AG04449 (cell line): ENCODE data around the gene HAUS8.
A peak's percentile ranks its signal among the peaks of the same experiment; 100 is the strongest.

ENCODE experiments used
- CTCF ChIA-PET: fragments of 350-600 bp; formaldehyde crosslinking; extraction: SDS; loops from one replicate; lab custom pipeline; 2021; ENCODE audit warnings: antibody characterized with exemption; lab: Yijun Ruan, JAX
- POLR2A ChIA-PET: fragments of 400-600, 350-600 bp; formaldehyde crosslinking; extraction: SDS; loops from one replicate; lab custom pipeline; 2020; ENCODE audit warnings: antibody characterized with exemption, inconsistent platforms; lab: Yijun Ruan, JAX
- DNase-seq: peaks from one replicate; pipeline ENCODE4 v3.0.0-alpha.2; 2010; ENCODE audit warnings: low read depth, low spot score
- H3K4me3 ChIP-seq: 2 replicates; pipeline ENCODE4 v1.5.1; 2011; ENCODE audit warnings: low read depth, mild to moderate bottlenecking, control low read depth, low read length
- TF ChIP-seq, protein P1 (sequence below): IDR thresholded peaks from one replicate; pipeline ENCODE4 v1.5.1; 2011; ENCODE audit warnings: mild to moderate bottlenecking, moderate library complexity, low read length, control low read depth, inconsistent platforms; ENCODE audit not compliant: insufficient read depth; ENCODE audit errors: missing control alignments

The HAUS8 gene

DNA sequence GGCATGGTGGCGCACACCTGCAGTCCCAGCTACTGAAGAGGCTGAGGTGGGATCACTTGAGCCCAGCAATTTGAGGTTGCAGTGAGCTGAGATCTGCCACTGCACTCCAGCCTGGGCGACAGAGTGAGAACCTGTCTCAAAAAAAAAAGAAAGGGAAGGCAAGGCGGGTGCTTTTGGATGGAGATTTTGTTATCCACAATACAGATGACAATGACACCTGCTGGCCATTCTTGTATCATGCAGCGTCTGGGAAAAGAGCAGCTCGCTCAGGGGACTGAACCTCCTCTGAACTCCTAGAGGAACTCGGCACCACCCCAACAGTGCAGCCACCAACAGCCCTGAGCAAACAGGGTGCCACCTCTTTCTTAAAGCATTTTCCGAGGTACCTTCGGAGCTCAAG lies 22.8 kb downstream of the HAUS8 start:
- CTCF ChIA-PET = interaction anchor here (0.7 to 9.6 kb wide), 19 partner anchors 9 to 337 kb away, joined by 3 to 147 read pairs (median 4); no protein-coding TSS in a partner anchor
- POLR2A ChIA-PET = no interaction called here
- TF ChIP-seq, protein P1, sequence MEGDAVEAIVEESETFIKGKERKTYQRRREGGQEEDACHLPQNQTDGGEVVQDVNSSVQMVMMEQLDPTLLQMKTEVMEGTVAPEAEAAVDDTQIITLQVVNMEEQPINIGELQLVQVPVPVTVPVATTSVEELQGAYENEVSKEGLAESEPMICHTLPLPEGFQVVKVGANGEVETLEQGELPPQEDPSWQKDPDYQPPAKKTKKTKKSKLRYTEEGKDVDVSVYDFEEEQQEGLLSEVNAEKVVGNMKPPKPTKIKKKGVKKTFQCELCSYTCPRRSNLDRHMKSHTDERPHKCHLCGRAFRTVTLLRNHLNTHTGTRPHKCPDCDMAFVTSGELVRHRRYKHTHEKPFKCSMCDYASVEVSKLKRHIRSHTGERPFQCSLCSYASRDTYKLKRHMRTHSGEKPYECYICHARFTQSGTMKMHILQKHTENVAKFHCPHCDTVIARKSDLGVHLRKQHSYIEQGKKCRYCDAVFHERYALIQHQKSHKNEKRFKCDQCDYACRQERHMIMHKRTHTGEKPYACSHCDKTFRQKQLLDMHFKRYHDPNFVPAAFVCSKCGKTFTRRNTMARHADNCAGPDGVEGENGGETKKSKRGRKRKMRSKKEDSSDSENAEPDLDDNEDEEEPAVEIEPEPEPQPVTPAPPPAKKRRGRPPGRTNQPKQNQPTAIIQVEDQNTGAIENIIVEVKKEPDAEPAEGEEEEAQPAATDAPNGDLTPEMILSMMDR = peak; percentile 49
- DNase-seq = no peak
- H3K4me3 ChIP-seq = no peak overlapping the region

DNA sequence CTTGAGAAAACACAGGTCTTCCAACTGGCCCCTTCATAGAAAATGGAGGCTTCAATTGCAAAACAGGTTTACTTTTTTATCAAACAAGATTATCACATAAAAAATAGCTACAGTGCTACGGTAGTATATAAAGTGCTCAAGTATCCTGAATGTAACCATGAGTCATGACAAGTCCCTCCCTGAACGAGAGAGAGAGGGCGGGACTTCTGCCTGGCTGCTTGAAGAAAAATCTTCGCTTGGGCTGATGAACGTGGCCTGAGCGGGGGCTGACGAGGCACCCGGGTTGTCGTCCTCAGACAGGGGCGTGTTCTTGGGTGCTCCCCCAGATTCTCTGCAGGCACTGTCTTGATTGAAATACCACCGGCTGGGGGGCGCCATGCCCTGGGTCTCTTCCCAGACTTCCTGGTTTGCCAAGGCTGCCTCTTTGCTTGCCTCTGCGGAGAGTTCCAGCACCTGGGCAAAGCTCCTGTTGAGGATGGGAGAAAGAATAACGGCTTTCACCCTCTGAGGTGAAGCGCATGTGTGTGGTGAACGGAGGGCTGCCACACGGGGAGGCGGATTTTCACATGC lies 25.5 kb downstream of the HAUS8 start:
- TF ChIP-seq, protein P1 = no peak
- ChIA-PET POLR2A (no interaction called here), CTCF (interaction anchor here (0.8 to 9.6 kb wide), 8 partner anchors 10 to 335 kb away, joined by 3 to 147 read pairs (median 4); no protein-coding TSS in a partner anchor)
- no peak for DNase-seq
- H3K4me3 ChIP-seq = no peak overlapping the region

DNA sequence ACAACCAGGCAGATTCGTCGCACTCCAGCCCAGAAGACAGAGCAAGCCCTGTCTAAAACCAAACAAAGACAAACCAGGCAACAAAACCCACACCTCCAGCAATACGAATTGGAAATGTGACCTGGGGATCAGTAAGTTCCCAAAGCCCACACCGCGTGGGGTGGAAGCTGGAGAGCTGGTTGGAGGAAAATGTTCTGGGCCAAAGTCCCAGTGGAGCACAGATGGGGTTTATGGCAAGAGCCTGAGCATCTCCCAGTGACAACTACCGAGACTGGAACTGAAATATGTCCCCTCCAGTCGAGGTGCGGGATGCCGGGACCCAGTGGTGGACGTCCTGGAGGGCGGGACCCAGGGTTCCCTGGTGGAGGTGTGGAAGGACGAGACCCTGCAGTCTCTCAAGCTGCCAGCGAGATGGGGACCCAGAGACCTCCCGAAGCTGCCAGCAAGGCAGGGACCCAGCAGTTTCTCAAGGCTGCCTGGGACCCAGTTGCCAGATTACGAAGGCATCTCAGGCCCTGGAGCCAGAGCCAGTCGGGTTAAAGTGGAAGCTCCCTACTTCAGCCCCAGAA lies 26.3 kb downstream of the HAUS8 start:
- ChIA-PET POLR2A (no interaction called here), CTCF (interaction anchor here (1.1 to 9.6 kb wide), 5 partner anchors 11 to 334 kb away, joined by 3 to 147 read pairs (median 4); no protein-coding TSS in a partner anchor)
- no peak for DNase-seq
- no peak overlapping the region for H3K4me3 ChIP-seq
- TF ChIP-seq, protein P1 = no peak

DNA sequence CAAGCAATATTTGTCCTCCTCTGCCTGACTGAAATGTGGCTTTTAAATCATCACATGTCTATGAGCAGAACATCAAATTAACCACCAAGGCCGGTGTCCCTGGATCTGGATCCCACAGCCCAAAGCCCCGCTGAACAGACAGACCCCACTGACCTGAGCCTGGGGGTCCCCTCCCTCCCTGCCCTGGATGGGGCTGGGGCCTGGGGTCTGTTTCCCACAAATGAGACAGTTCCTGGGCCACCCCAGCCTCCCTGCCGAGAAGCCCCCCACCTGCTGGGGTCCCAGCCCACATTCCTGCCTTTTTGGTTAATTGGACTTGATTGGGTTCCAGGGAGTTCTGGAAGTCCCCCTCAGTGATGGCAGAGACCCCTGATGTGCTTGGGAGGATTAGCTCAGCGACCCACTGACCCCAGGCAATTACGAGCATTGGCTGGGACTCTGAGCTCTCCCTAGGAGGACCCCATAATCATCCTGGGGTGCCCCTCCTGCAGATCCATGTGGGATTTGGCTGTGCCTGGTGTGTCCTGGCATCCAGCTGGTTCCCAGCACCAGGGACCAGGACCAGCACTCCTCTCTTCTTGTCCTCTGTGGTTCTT lies 29.2 kb downstream of the HAUS8 start:
- no peak overlapping the region for H3K4me3 ChIP-seq
- TF ChIP-seq, protein P1 = no peak
- ChIA-PET POLR2A (no interaction called here), CTCF (no interaction called here)
- DNase-seq = no peak

DNA sequence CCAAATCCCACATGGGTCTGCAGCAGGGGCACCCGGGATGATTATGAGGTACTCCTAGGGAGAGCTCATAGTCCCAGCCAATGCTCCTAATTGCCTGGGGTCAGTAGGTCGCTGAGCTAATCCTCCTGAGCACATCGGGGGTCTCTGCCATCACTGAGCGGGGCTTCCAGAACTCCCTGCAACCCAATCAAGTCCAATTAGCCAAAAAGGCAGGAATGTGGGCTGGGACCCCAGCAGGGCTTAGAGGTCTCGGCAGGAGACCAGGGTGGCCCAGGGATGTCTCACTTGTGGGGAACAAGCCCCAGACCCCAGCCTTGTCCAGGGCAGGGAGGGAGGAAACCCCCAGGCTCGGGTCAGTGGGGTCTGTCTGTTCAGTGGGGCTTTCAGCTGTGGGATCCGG lies 31.5 kb downstream of the HAUS8 start:
- POLR2A ChIA-PET = no interaction called here
- TF ChIP-seq, protein P1 = no peak
- no peak for DNase-seq
- H3K4me3 ChIP-seq = no peak overlapping the region
- CTCF ChIA-PET = interaction anchor here (1.4 kb wide), 1 partner anchor 9 kb away, joined by 3 read pairs; no protein-coding TSS in a partner anchor

DNA sequence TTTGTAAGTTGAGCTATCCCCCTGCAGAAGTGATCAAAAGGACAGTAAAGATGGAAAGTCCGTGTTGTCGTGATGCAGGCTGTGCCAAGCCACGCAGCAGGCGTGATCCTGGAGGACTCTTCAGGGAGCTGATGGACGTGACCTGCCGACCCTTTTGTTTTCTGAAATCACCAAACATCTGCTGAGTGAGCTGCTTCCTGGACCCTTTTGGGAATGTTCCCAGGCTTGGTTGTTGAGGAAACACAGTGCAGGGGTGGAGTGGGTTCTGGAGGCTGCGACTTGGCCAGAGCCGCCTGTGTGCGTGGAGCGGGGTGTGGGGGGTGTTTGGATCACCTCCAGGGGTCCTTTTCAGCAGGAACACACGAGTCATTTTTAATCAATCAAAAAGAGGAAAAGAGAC lies 33.3 kb downstream of the HAUS8 start:
- TF ChIP-seq, protein P1 = no peak
- DNase-seq = no peak
- no peak overlapping the region for H3K4me3 ChIP-seq
- POLR2A ChIA-PET = no interaction called here
- CTCF ChIA-PET = interaction anchor here (1.1 kb wide), 1 partner anchor 10 kb away, joined by 3 read pairs; no protein-coding TSS in a partner anchor
